GM18870 (cell line): ENCODE measurements around the gene STPG3.

ENCODE experiments used
- ATAC-seq: cut with Tn5 transposase; IDR thresholded peaks from one replicate; pipeline ENCODE4 v1.9.1; 2021; ENCODE audit warnings: moderate library complexity; ENCODE audit not compliant: unreplicated experiment

Gene STPG3

GRCh38 chr9:137278061-137278701 lies 27.1 kb downstream of the STPG3 start:
- ATAC-seq = no peak

- ATAC-seq = no peak
Measured at GRCh38 chr9:137278721-137279711, 27.9 kb downstream of the STPG3 start.

GRCh38 chr9:137279741-137280473 lies 28.8 kb downstream of the STPG3 start:
- ATAC-seq = no peak

- no peak for ATAC-seq
Measured at GRCh38 chr9:137280474-137281344, 29.6 kb downstream of the STPG3 start.

- no peak for ATAC-seq
Measured at GRCh38 chr9:137281345-137282116, 30.4 kb downstream of the STPG3 start.

- ATAC-seq = no peak
Measured at GRCh38 chr9:137286975-137287383, 35.9 kb downstream of the STPG3 start.

- no peak for ATAC-seq
Measured at GRCh38 chr9:137293094-137293481, 42.0 kb downstream of the STPG3 start.

GRCh38 chr9:137293482-137294090 lies 42.5 kb downstream of the STPG3 start:
- ATAC-seq = no peak

- ATAC-seq = no peak
Measured at GRCh38 chr9:137294091-137294680, 43.1 kb downstream of the STPG3 start.

GRCh38 chr9:137294681-137295237 lies 43.7 kb downstream of the STPG3 start:
- no peak for ATAC-seq

GRCh38 chr9:137295238-137295811 lies 44.2 kb downstream of the STPG3 start:
- no peak for ATAC-seq

GRCh38 chr9:137295849-137296669 lies 45.0 kb downstream of the STPG3 start:
- ATAC-seq = no peak

- ATAC-seq = no peak
Measured at GRCh38 chr9:137296670-137297664, 45.9 kb downstream of the STPG3 start.

GRCh38 chr9:137297966-137298365 lies 46.9 kb downstream of the STPG3 start:
- ATAC-seq = no peak

GRCh38 chr9:137298401-137299202 lies 47.5 kb downstream of the STPG3 start:
- ATAC-seq = no peak
